ENCODE results near the gene UBN2. TPM values are rescaled to one million over a fixed set of nuclear protein-coding genes. Genes with fewer than 3 reads are reported as not detected.

Gene UBN2
- total and polyA plus RNA-seq, 10 of the 15 experiments (the other 5 are each of a cell fraction or from before 2014, with no cell fraction given) = 0.27 to 8.5 (median 2.5) TPM

DNA sequence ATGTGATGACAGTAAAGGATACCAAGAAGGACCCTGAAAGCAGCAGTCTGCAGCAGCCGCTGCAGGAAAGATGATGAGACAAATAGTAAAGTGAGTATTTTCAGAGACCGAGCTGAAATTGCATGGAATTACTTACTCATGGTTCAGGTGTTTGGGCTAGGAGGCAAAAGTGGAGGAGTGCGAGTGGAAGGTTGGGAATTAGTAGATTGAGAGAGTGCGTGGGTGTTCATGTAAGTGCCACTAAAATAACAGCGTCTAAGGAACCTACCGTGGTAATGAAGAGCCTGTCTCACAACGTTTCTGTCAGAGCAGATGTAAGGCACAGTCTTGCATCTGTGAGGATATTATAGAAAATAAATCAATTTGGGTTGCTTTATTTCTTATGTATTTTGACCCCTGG lies 61.8 kb downstream of the UBN2 start (continued):
- TF ChIP-seq, protein P1, sequence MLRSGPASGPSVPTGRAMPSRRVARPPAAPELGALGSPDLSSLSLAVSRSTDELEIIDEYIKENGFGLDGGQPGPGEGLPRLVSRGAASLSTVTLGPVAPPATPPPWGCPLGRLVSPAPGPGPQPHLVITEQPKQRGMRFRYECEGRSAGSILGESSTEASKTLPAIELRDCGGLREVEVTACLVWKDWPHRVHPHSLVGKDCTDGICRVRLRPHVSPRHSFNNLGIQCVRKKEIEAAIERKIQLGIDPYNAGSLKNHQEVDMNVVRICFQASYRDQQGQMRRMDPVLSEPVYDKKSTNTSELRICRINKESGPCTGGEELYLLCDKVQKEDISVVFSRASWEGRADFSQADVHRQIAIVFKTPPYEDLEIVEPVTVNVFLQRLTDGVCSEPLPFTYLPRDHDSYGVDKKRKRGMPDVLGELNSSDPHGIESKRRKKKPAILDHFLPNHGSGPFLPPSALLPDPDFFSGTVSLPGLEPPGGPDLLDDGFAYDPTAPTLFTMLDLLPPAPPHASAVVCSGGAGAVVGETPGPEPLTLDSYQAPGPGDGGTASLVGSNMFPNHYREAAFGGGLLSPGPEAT (IDR thresholded peaks at IDR 0.05; ENCODE audit: low read depth) = no peak
- TF ChIP-seq, protein P2, sequence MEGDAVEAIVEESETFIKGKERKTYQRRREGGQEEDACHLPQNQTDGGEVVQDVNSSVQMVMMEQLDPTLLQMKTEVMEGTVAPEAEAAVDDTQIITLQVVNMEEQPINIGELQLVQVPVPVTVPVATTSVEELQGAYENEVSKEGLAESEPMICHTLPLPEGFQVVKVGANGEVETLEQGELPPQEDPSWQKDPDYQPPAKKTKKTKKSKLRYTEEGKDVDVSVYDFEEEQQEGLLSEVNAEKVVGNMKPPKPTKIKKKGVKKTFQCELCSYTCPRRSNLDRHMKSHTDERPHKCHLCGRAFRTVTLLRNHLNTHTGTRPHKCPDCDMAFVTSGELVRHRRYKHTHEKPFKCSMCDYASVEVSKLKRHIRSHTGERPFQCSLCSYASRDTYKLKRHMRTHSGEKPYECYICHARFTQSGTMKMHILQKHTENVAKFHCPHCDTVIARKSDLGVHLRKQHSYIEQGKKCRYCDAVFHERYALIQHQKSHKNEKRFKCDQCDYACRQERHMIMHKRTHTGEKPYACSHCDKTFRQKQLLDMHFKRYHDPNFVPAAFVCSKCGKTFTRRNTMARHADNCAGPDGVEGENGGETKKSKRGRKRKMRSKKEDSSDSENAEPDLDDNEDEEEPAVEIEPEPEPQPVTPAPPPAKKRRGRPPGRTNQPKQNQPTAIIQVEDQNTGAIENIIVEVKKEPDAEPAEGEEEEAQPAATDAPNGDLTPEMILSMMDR (IDR thresholded peaks at IDR 0.05 in 2 of 3, conservative IDR thresholded peaks at IDR 0.05 in 1 of 3; ENCODE audit: control insufficient read depth in 2 of 3, extremely low read depth in 1 of 3, insufficient read depth in 1 of 3, low read depth in 3 of 3, low read length in 3 of 3) = no peak

DNA sequence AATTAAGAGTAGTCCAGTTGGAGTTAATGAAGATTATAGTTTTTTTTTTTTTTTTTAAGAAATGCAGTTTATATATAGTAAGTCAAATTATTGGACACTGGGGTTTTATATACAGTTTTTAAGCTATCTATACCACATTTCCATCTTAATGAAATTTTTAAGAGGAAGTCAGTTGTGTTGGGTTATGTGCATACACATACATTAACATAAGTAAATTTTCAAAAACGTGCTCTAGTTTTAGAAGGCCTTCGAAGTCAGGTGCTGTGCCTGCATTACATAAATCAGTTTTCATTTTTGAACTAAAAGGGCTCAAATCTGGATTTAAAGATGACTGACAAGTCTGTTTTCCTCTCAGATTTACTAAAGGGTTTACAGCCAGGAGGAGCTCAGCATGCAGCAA lies 62.5 kb downstream of the UBN2 start:
- H3K27ac ChIP-seq (ENCODE audit: control insufficient read depth, insufficient read depth) = no peak overlapping the region
- peaks cover 0 to 4% of the 10 kb centered on the region in 2 experiments; a peak in 3 of 4 replicates for H3K36me3 ChIP-seq (ENCODE audit: control insufficient read depth in 2 of 2, insufficient read depth in 2 of 2, low read length in 1 of 2)
- ATAC-seq (no peak), DNase-seq (ENCODE audit: low read depth, low spot score) (no peak), FAIRE-seq (no peak)
- BruUV-seq (replicated peaks) = no TSS peak
- ChIA-PET SMC1A (ENCODE audit: uncharacterized antibody, unreplicated experiment) (interaction anchor here (0.7 kb wide), 1 partner anchor 411 kb away, joined by 3 read pairs; no protein-coding TSS in a partner anchor), CTCF (no interaction called here), POLR2A (interaction anchor here (0.6 kb wide), 1 partner anchor 411 kb away, joined by 5 read pairs; no protein-coding TSS in a partner anchor), RAD21 (ENCODE audit: unreplicated experiment) (no interaction called here)
- in situ Hi-C loops (cut with MboI) = no loop called here
- H3K9me3 ChIP-seq (replicated peaks; ENCODE audit: control insufficient read depth, insufficient read depth, low read length) = no peaks in the 10 kb centered on the region
- H3K4me1 ChIP-seq (ENCODE audit: control insufficient read depth, insufficient read depth, low read length) = no peaks in the 10 kb centered on the region
- no peak overlapping the region for H3K4me2 ChIP-seq (ENCODE audit: control insufficient read depth, insufficient read depth)
- no peak overlapping the region for H3K4me3 ChIP-seq
- intact Hi-C loops (cut with micrococcal nuclease; ENCODE audit: unreplicated experiment) = no loop called here
- TF ChIP-seq ZZZ3 (IDR thresholded peaks at IDR 0.05; ENCODE audit: control insufficient read depth, insufficient read length, low read depth) (no peak), BACH1 (IDR thresholded peaks at IDR 0.05; ENCODE audit: borderline replicate concordance) (no peak), NFYB (IDR thresholded peaks at IDR 0.05; ENCODE audit: insufficient read depth, low read depth, low read length) (no peak), SREBF1 (IDR thresholded peaks at IDR 0.05; ENCODE audit: low read length) (no peak), NBN (IDR thresholded peaks at IDR 0.05) (no peak)
- TF ChIP-seq, protein P3, sequence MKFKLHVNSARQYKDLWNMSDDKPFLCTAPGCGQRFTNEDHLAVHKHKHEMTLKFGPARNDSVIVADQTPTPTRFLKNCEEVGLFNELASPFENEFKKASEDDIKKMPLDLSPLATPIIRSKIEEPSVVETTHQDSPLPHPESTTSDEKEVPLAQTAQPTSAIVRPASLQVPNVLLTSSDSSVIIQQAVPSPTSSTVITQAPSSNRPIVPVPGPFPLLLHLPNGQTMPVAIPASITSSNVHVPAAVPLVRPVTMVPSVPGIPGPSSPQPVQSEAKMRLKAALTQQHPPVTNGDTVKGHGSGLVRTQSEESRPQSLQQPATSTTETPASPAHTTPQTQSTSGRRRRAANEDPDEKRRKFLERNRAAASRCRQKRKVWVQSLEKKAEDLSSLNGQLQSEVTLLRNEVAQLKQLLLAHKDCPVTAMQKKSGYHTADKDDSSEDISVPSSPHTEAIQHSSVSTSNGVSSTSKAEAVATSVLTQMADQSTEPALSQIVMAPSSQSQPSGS (IDR thresholded peaks at IDR 0.05; ENCODE audit: low read length) = no peak
- WGBS (ENCODE audit: insufficient coverage, insufficient replicate concordance, low lambda C conversion rate, missing lambda C conversion rate) = 22% methylated on average over 2 of the region's 2 CpGs
- no peaks in the 10 kb centered on the region for H4K20me1 ChIP-seq (ENCODE audit: control insufficient read depth, insufficient read depth)
- H3K9ac ChIP-seq (ENCODE audit: control insufficient read depth, insufficient read depth, low read length) = no peak overlapping the region
- no peak overlapping the region for H2AFZ ChIP-seq (ENCODE audit: control insufficient read depth, low read depth, low read length)
- H3K27me3 ChIP-seq (replicated peaks in 1 of 2; ENCODE audit: control insufficient read depth in 2 of 2, insufficient read depth in 2 of 2, low read length in 1 of 2) = no peaks in the 10 kb centered on the region
- H3K79me2 ChIP-seq (ENCODE audit: control insufficient read depth, insufficient read depth, low read length) = no peaks in the 10 kb centered on the region
